GM21423 (cell line): ENCODE measurements around the gene LRRC26.

Experiments used
- ATAC-seq: cut with Tn5 transposase; IDR thresholded peaks from one replicate; pipeline ENCODE4 v1.9.1; 2021; ENCODE audit warnings: mild to moderate bottlenecking, moderate library complexity; ENCODE audit not compliant: unreplicated experiment

Gene LRRC26

GRCh38 chr9:137157618-137158415 is 12.0 kb downstream of the LRRC26 start:
- no peak for ATAC-seq

GRCh38 chr9:137156567-137157375 is 13.1 kb downstream of the LRRC26 start:
- ATAC-seq, result no peak

GRCh38 chr9:137152844-137153405 is 16.9 kb downstream of the LRRC26 start:
- ATAC-seq, result no peak

- peak; percentile 46 for ATAC-seq
Measured at GRCh38 chr9:137150617-137151457, 19.0 kb downstream of the LRRC26 start.

- peak; percentile 12 for ATAC-seq
Measured at GRCh38 chr9:137149942-137150616, 19.8 kb downstream of the LRRC26 start.

GRCh38 chr9:137149363-137149762 is 20.5 kb downstream of the LRRC26 start:
- ATAC-seq, result no peak

GRCh38 chr9:137148661-137149060 is 21.2 kb downstream of the LRRC26 start:
- ATAC-seq, result no peak

- no peak for ATAC-seq
Measured at GRCh38 chr9:137148242-137148641, 21.6 kb downstream of the LRRC26 start.

GRCh38 chr9:137147793-137148160 is 22.1 kb downstream of the LRRC26 start:
- ATAC-seq, result no peak

- ATAC-seq, result no peak
Measured at GRCh38 chr9:137147091-137147792, 22.6 kb downstream of the LRRC26 start.

- ATAC-seq, result no peak
Measured at GRCh38 chr9:137146527-137146918, 23.3 kb downstream of the LRRC26 start.

- no peak for ATAC-seq
Measured at GRCh38 chr9:137145731-137146526, 23.9 kb downstream of the LRRC26 start.

GRCh38 chr9:137143459-137143858 is 26.4 kb downstream of the LRRC26 start:
- ATAC-seq, result no peak

- ATAC-seq, result no peak
Measured at GRCh38 chr9:137141976-137142936, 27.6 kb downstream of the LRRC26 start.

- no peak for ATAC-seq
Measured at GRCh38 chr9:137141050-137141810, 28.6 kb downstream of the LRRC26 start.

GRCh38 chr9:137140151-137141012 is 29.5 kb downstream of the LRRC26 start:
- ATAC-seq, result no peak
